Upper lobe of right lung (tissue), 1 donor: ENCODE results near the gene BACE1-AS. TPM values are rescaled to one million over a fixed set of nuclear protein-coding genes. Genes with fewer than 3 reads are reported as not detected.

Experiments used
- ATAC-seq: fragments of 200-7000 bp; cut with Tn5 transposase; one replicate; pipeline ENCODE4 v1.9.1; 2020; ENCODE audit warnings: mild to moderate bottlenecking, moderate library complexity
- DNase-seq: peaks from one replicate; pipeline ENCODE4 v3.0.0-alpha.2; 2020
- H3K27ac ChIP-seq: fragments of 200-600 bp; one replicate; pipeline ENCODE4 v1.8.0; 2022
- H3K27me3 ChIP-seq: fragments of 200-600 bp; one replicate; pipeline ENCODE4 v1.8.0; 2022; ENCODE audit warnings: mild to moderate bottlenecking
- H3K36me3 ChIP-seq: fragments of 200-600 bp; one replicate; pipeline ENCODE4 v1.8.0; 2022
- H3K4me1 ChIP-seq: fragments of 200-600 bp; one replicate; pipeline ENCODE4 v1.8.0; 2022
- H3K4me3 ChIP-seq: fragments of 200-600 bp; one replicate; pipeline ENCODE4 v1.8.0; 2022; ENCODE audit warnings: mild to moderate bottlenecking
- H3K9me3 ChIP-seq: fragments of 200-600 bp; one replicate; pipeline ENCODE4 v1.8.0; 2022
- CTCF ChIP-seq: fragments of 200-600 bp; IDR thresholded peaks from one replicate; pipeline ENCODE4 v1.8.0; 2022; ENCODE audit warnings: antibody characterized with exemption
- intact Hi-C: fragments of 100-400 bp; cut with DNase I; formaldehyde crosslinking; loops from one replicate; pipeline ENCODE4 v1.11.0; 2022
- total RNA-seq: library from RNA; stranded (reverse); fragmentation: NEBNext Ultra II Directional; extraction: Animal tissue kit (Norgen Biotek cat#: 25700); gene quantifications from one replicate; pipeline ENCODE4 v1.2.1, GENCODE V29; 2021
- donor health status: DM: no; HTN: yes; CAD: no; lungs with severe emphysema.

Gene BACE1-AS
- total RNA-seq, 1 donor from 2014 or later = 8.2 TPM

DNA sequence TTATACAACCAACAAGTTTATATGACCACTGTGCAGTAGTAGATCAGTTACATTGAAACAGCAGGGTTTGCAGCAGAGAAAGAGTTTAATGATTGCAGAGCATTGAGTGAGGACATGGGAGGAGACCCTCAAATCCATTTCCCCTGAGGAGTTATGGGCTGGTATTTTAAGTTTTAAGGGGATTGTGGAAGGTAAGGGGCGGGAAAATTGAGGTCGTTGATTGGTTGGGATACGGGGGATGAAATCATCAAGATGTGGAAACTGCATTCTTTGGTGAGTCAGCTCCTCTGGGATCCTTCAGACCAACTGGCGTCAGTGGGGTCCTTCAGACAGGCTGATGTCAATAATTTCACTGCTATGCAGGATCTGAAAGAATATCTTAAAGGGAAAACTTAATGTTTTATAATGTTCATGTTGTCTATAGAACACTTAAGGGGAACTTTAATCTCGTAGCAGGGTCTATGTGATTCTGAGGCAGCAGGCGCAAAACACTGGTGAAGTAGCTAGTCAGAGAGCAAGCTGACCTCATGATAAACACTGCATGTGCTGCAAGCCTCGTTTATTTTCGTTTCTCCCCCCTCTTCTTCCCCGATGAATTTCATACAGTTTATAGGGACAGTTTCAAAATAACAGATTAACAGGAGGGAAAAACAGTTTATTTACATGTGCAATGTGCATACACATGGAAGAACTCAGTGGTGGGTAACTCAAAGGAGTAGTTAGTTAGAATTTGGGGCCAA is 17.4 kb upstream of the BACE1-AS start:
- no peak overlapping the region for H3K27ac ChIP-seq
- no peaks in the 10 kb centered on the region for H3K4me1 ChIP-seq
- no peaks in the 10 kb centered on the region for H3K27me3 ChIP-seq
- no peaks in the 10 kb centered on the region for H3K9me3 ChIP-seq
- DNase-seq (no peak), ATAC-seq (peak; percentile 28)
- intact Hi-C loops = no loop called here
- no peak overlapping the region for H3K4me3 ChIP-seq
- TF ChIP-seq CTCF = no peak
- peaks cover 10% of the 10 kb centered on the region for H3K36me3 ChIP-seq

DNA sequence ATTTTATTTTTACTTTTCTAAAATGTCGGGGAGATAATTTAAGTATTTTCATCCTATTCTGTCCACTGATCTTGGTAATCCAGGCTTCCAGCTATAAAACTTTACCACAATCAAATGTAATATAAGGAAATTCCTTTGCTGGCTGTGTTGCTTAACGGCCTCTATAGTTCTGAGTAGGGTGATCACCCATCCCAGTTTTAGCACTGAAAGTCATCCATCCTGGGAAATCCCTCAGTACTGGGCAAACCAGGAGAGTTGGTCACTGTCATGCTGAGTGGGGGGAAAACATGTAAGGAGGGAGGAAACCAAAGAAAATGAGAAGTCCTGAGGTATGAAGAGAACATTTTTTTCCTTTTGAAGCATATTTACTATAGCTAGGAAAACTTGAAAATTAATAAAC is 12.8 kb upstream of the BACE1-AS start:
- TF ChIP-seq CTCF = no peak
- Histone ChIP-seq H3K9me3 (no peaks in the 10 kb centered on the region), H3K27me3 (no peaks in the 10 kb centered on the region), H3K36me3 (peaks cover 46% of the 10 kb centered on the region), H3K27ac (no peak overlapping the region), H3K4me1 (no peaks in the 10 kb centered on the region), H3K4me3 (no peak overlapping the region)
- DNase-seq (no peak), ATAC-seq (no peak)
- intact Hi-C loops = no loop called here

DNA sequence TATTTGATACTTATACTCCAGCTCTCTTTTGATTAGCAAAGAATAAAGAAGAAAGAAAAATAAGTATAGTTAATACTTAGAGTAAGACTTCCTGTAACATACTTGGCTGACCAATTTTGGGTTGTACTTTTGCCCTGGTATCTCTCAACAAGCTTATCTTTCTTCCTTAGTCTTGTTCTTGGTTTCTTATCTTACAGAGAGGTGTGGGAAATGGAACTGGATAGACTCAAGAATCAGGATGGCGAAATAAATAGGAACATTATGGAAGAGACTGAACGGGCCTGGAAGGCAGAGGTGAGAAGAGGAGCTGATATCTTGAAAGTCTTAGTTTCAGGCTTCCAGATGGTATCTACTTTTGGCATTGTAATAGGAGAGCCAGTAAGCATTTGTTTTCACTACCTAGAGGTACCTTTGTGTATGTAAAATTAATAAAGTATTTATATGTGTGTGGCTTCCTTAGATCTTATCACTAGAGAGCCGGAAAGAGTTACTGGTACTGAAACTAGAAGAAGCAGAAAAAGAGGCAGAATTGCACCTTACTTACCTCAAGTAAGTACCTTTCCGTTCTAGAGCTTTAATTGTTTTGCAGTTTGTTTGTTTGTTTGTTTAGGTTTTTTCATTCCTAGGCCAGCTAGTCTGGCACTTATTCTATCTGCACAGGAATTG is 11.3 kb upstream of the BACE1-AS start:
- Histone ChIP-seq H3K36me3 (peaks cover 59% of the 10 kb centered on the region), H3K4me3 (no peak overlapping the region), H3K27ac (no peak overlapping the region), H3K27me3 (no peaks in the 10 kb centered on the region), H3K4me1 (no peaks in the 10 kb centered on the region), H3K9me3 (no peaks in the 10 kb centered on the region)
- ATAC-seq = no peak
- DNase-seq = no peak
- intact Hi-C loops = no loop called here
- TF ChIP-seq CTCF = no peak

DNA sequence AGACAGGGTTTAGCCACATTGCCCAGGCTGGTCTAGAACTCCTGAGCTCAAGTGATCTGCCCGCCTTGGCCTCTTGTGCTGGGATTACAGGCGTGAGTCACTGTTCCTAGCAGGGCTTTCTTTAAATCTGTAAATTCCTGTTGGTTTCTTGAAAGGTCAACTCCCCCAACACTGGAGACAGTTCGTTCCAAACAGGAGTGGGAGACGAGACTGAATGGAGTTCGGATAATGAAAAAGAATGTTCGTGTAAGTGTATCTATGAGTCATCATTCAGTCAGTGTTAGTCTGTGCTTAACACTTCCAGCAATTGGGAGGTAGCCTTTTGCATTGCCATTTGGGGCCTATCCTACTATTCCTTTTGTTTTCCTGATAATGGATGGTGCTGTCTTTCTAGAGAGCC is 10.0 kb upstream of the BACE1-AS start:
- intact Hi-C loops = no loop called here
- ATAC-seq (peak; percentile 52), DNase-seq (no peak)
- peak overlapping the region; percentile 55 for H3K27ac ChIP-seq
- no peak for TF ChIP-seq CTCF
- no peaks in the 10 kb centered on the region for H3K4me1 ChIP-seq
- no peak overlapping the region for H3K4me3 ChIP-seq
- H3K27me3 ChIP-seq = no peaks in the 10 kb centered on the region
- H3K36me3 ChIP-seq = peaks cover 57% of the 10 kb centered on the region
- H3K9me3 ChIP-seq = no peaks in the 10 kb centered on the region

- intact Hi-C loops = no loop called here
- peaks cover 61% of the 10 kb centered on the region for H3K36me3 ChIP-seq
Observed at GRCh38 chr11:117281869-117282268, 9.3 kb upstream of the BACE1-AS start.

More at GRCh38 chr11:117281869-117282268, 9.3 kb upstream of the BACE1-AS start:
- DNase-seq = no peak
- no peak for ATAC-seq
- Histone ChIP-seq H3K9me3 (no peaks in the 10 kb centered on the region), H3K27ac (no peak overlapping the region), H3K27me3 (no peaks in the 10 kb centered on the region), H3K4me3 (no peak overlapping the region), H3K4me1 (no peaks in the 10 kb centered on the region)
- no peak for TF ChIP-seq CTCF
